H1 (cell line): ENCODE measurements around the gene ADARB2. TPM values are rescaled to one million over a fixed set of nuclear protein-coding genes. Genes with fewer than 3 reads are reported as not detected.

Source experiments
- CHD7 ChIP-seq: fragments of 300-600 bp; sonication (generic); IDR thresholded peaks from 2 replicates; pipeline ENCODE4 v1.7.1; 2012; ENCODE audit warnings: low read length, moderate library complexity, mild to moderate bottlenecking, inconsistent platforms; ENCODE audit not compliant: insufficient replicate concordance
- CREB1 ChIP-seq: IDR thresholded peaks from 2 replicates; pipeline ENCODE4 v1.6.1; 2012; ENCODE audit warnings: inconsistent platforms
- JUND ChIP-seq: IDR thresholded peaks from 2 replicates; pipeline ENCODE4 v1.6.1; 2011; ENCODE audit warnings: mild to moderate bottlenecking, improper control_type of control experiment, low read length
- MAFK ChIP-seq: IDR thresholded peaks from 2 replicates; pipeline ENCODE4 v1.6.1; 2012; ENCODE audit warnings: low read depth, mild to moderate bottlenecking, improper control_type of control experiment, low read length
- NRF1 ChIP-seq: IDR thresholded peaks from 2 replicates; pipeline ENCODE4 v1.6.1; 2011; ENCODE audit warnings: mild to moderate bottlenecking, low read depth, low read length, improper control_type of control experiment
- RAD21 ChIP-seq, 2 experiments: IDR thresholded peaks in 1 of 2; conservative IDR thresholded peaks in 1 of 2; 2 replicates each; pipeline ENCODE4 v1.6.1; 2011; ENCODE audit warnings: low read depth in 2 of 2, low read length in 2 of 2, improper control_type of control experiment in 1 of 2, inconsistent platforms in 1 of 2, mild to moderate bottlenecking in 1 of 2, moderate library complexity in 1 of 2
- SUZ12 ChIP-seq: fragments of 200-600 bp; sonication (generic); IDR thresholded peaks from 2 replicates; pipeline ENCODE4 v1.6.1; 2012; ENCODE audit warnings: mild to moderate bottlenecking, inconsistent platforms, low read length, moderate library complexity, mixed read lengths
- TBP ChIP-seq: IDR thresholded peaks from 2 replicates; pipeline ENCODE4 v1.6.1; 2011; ENCODE audit warnings: low read depth, low read length, improper control_type of control experiment
- TCF12 ChIP-seq: IDR thresholded peaks from 2 replicates; pipeline ENCODE4 v1.6.1; 2011; ENCODE audit warnings: low read depth, mild to moderate bottlenecking, low read length
- TEAD4 ChIP-seq: IDR thresholded peaks from 2 replicates; pipeline ENCODE4 v1.6.1; 2012; ENCODE audit warnings: low read depth, low read length, inconsistent platforms, mixed read lengths
- polyA plus RNA-seq, 7 experiments: library from polyadenylated mRNA; depleted of rRNA in 3 of 7; stranded (reverse) in 5 of 7; unstranded in 2 of 7; fragments of >200 nt in 5 of 7; fragments of 200-250 nt in 2 of 7; gene quantifications; 1 replicate in 5 of 7; 2 replicates in 1 of 7; 4 replicates in 1 of 7; pipeline versions ENCODE4 v1.2.1 to v1.2.3, GENCODE V29; 2011 to 2013; ENCODE audit warnings: missing spikeins in 2 of 7, mixed read lengths in 2 of 7
- total RNA-seq: library from RNA; stranded (reverse); fragmentation: NEBNext Ultra II Directional; extraction: Animal tissue kit (Norgen Biotek cat#: 25700); gene quantifications from 2 replicates; pipeline ENCODE4 v1.2.1, GENCODE V29; 2021

Gene ADARB2
- total and polyA plus RNA-seq, 2 of the 8 experiments (the other 6 are each of a cell fraction or from before 2014, with no cell fraction given) = 2.2 to 2.8 TPM

GRCh38 chr10:1679821-1680650 is 57.3 kb downstream of the ADARB2 start (continued):
- TF ChIP-seq CHD7 (no peak), NRF1 (no peak), MAFK (no peak), CREB1 (no peak), SUZ12 (no peak), TEAD4 (peak; percentile 85), TBP (no peak), RAD21 (IDR thresholded peaks at IDR 0.05 in 1 of 2, conservative IDR thresholded peaks at IDR 0.05 in 1 of 2; ENCODE audit: low read depth in 2 of 2, low read length in 2 of 2) (0 out of 4 replicates have a peak, but pooled peaks of 1 of the 2 experiments have one; percentile 21), TCF12 (no peak), JUND (no peak)
